ENCODE data around the gene AOPEP. TPM values are rescaled to one million over a fixed set of nuclear protein-coding genes. Genes with fewer than 3 reads are reported as not detected.

AOPEP gene
- total and polyA plus RNA-seq, 4 donors: 210 to 311 (median 285) TPM

DNA sequence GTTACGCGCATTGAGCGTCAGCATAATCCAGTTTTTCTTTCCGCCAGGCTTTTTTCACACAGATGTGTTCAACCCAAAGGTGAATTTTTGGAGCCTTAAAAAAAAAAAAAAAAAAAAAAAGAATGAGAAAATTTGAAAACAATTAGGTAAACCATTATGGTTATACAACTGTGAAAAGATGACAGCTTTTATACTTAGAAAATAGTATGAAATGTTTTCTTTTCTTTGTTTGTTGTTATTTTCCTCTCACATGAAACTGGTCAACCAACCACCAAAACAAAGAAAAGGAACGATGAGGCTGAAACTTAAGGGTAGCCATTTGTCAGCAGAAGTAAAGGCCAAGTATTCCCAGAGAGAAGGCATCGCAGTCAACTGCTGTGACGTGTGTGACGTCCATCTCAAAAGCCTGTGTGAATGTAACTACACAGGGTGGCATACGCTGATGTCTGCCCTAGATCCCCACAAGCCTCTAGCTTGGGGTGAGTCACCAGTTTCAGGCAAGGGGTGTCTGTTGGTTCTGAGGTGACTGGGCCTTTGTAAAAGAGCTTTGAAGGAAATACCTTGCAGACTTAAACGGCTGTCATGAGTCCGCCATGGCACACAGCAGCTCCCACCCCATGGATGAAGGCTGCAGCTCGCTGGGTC lies 182.9 kb downstream of the AOPEP start:
- Histone ChIP-seq H3K36me3 (ENCODE audit: control insufficient read depth in 1 of 2, insufficient read depth in 2 of 2, low read length in 1 of 2) (no peaks in the 10 kb centered on the region), H3K4me1 (ENCODE audit: control insufficient read depth in 1 of 2, insufficient read depth in 2 of 2, low read length in 2 of 2) (peaks cover 0 to 11% of the 10 kb centered on the region in 2 donors), H3K9me3 (ENCODE audit: control insufficient read depth, low read length) (no peaks in the 10 kb centered on the region), H3K27ac (ENCODE audit: low read depth in 1 of 2, low read length in 2 of 2) (peak overlapping the region; percentile 52 to 93), H3K4me3 (ENCODE audit: low read length in 2 of 2) (no peak overlapping the region), H3K27me3 (ENCODE audit: control insufficient read depth in 1 of 2, insufficient read depth in 2 of 2, low read length in 1 of 2) (no peaks in the 10 kb centered on the region)
- no peak for DNase-seq
- 60 to 66% methylated on average over 12 of the region's 12 CpGs for WGBS, 2 donors
- intact Hi-C loops (cut with DNase I): loop anchor here (5.0 kb wide), 2 partner anchors 42 to 98 kb away; no protein-coding TSS in a partner anchor
- ATAC-seq (ENCODE audit: low FRiP score): no peak

DNA sequence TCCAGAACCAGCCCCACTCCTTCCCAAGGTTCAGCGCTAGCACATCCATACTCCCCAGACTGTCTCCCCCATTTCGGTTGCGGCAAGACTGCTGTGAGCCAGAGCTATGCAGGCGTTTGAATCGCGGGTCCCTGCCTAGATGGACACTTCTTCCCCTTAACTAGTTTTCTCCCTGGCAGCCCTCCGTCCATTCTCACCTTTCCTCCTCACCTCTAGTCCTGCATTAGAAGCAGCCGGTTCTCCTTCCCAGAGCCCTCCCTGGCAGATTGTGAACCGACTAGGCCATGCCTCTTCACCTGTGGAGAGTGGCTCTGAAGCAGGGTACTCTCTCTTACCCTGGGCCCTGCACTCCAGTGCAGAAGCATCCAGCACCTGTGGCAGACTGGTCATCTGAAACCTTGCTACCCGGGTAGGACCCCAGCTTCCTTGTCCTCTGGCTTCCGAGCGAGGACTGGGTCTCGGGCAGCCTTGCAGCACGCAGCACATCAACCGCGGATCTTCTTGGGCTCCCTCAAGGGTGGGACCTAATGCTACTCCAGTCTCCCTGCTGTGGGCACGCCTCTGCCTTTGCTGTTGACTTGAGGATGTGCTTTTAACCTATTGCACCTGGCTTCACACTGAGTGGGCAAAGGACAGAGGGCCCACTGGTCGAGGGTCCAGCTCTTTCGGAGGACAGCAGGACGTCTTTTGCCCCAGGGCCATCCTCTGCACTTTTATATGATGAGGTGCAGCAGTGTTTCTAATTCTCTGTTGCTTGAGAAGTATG lies 183.6 kb downstream of the AOPEP start:
- peaks cover 0 to 7% of the 10 kb centered on the region in 2 donors for H3K4me1 ChIP-seq (ENCODE audit: control insufficient read depth in 1 of 2, insufficient read depth in 2 of 2, low read length in 2 of 2)
- intact Hi-C loops (cut with DNase I): loop anchor here (5.0 kb wide), 2 partner anchors 43 to 97 kb away; no protein-coding TSS in a partner anchor

DNA sequence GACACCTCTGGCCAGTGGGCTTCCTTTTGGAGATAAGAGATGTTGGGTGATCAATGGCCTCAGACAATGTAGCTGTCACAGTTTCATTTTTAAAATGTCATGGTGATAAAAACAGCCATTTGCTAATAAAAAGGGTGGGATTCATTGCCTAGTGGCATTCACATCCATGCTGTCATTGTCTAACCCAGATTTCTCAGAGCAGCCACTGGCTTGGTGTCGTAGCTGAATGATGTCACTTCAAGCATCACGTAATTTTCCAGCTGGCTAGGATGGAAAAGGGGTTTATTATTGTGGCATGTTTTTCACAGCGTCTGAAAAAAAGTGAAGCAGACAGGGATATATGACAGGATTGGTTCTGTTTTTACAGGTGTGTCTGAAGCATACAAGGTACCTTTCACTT lies 184.7 kb downstream of the AOPEP start:
- H3K27ac ChIP-seq (ENCODE audit: low read depth in 1 of 2, low read length in 2 of 2): no peak overlapping the region
- ATAC-seq (ENCODE audit: low FRiP score): no peak
- H3K9me3 ChIP-seq (ENCODE audit: control insufficient read depth, low read length): no peaks in the 10 kb centered on the region
- intact Hi-C loops (cut with DNase I): no loop called here
- no peaks in the 10 kb centered on the region for H3K36me3 ChIP-seq (ENCODE audit: control insufficient read depth in 1 of 2, insufficient read depth in 2 of 2, low read length in 1 of 2)
- H3K4me3 ChIP-seq (ENCODE audit: low read length in 2 of 2): no peak overlapping the region
- no peak for DNase-seq
- WGBS, 2 donors: 43 to 56% methylated on average over 3 of the region's 3 CpGs
- peaks cover 0 to 7% of the 10 kb centered on the region in 2 donors for H3K4me1 ChIP-seq (ENCODE audit: control insufficient read depth in 1 of 2, insufficient read depth in 2 of 2, low read length in 2 of 2)
- no peaks in the 10 kb centered on the region for H3K27me3 ChIP-seq (ENCODE audit: control insufficient read depth in 1 of 2, insufficient read depth in 2 of 2, low read length in 1 of 2)

More for the DNA sequence above, 183.6 kb downstream of the AOPEP start:
- Histone ChIP-seq H3K27me3 (ENCODE audit: control insufficient read depth in 1 of 2, insufficient read depth in 2 of 2, low read length in 1 of 2) (no peaks in the 10 kb centered on the region), H3K27ac (ENCODE audit: low read depth in 1 of 2, low read length in 2 of 2) (peak overlapping the region; percentile 52 to 93), H3K36me3 (ENCODE audit: control insufficient read depth in 1 of 2, insufficient read depth in 2 of 2, low read length in 1 of 2) (no peaks in the 10 kb centered on the region), H3K4me3 (ENCODE audit: low read length in 2 of 2) (no peak overlapping the region), H3K9me3 (ENCODE audit: control insufficient read depth, low read length) (no peaks in the 10 kb centered on the region)
- WGBS, 2 donors: 95 to 96% methylated on average over 20 of the region's 20 CpGs
- DNase-seq (no peak), ATAC-seq (ENCODE audit: low FRiP score) (no peak)

DNA sequence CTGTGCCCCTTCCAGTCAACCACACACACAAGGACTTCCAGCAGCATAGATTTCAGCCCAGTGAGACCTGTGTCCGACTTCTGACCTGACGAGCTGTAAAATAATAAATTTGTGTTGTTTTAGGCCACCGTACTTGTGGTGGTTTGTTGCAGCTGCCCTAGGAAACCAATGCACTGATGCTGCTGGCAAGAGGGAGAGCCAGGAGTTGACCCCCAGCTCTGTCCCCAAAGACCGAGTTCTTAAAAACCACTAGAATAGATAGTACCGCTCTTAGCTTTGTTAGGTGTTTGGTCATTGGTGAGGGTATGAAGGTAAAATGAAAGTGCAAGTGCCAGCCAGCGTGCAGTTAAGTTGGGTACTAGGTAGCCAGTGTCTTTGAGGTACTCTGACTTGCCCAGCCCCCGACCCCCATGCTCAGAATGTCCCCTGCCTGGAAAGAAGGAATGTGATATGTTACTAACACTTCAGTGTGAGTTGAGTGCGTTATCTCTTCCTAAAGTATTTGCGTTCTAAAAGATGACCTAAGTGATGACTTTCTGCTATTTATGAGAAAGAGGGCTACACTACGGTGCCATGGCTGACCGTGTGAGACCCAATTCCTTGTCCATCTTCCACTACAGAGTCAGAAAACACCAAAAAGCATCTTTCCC lies 185.6 kb downstream of the AOPEP start:
- peak overlapping the region in 1 of 2 donors; percentile 63 for H3K27ac ChIP-seq (ENCODE audit: low read depth in 1 of 2, low read length in 2 of 2)
- H3K4me3 ChIP-seq (ENCODE audit: low read length in 2 of 2): no peak overlapping the region
- intact Hi-C loops (cut with DNase I): no loop called here
- 91 to 92% methylated on average over 11 of the region's 11 CpGs for WGBS, 2 donors
- DNase-seq (no peak), ATAC-seq (ENCODE audit: low FRiP score) (no peak)
- peaks cover 0 to 7% of the 10 kb centered on the region in 2 donors for H3K4me1 ChIP-seq (ENCODE audit: control insufficient read depth in 1 of 2, insufficient read depth in 2 of 2, low read length in 2 of 2)
- H3K9me3 ChIP-seq (ENCODE audit: control insufficient read depth, low read length): no peaks in the 10 kb centered on the region
- H3K36me3 ChIP-seq (ENCODE audit: control insufficient read depth in 1 of 2, insufficient read depth in 2 of 2, low read length in 1 of 2): no peaks in the 10 kb centered on the region
- no peaks in the 10 kb centered on the region for H3K27me3 ChIP-seq (ENCODE audit: control insufficient read depth in 1 of 2, insufficient read depth in 2 of 2, low read length in 1 of 2)

DNA sequence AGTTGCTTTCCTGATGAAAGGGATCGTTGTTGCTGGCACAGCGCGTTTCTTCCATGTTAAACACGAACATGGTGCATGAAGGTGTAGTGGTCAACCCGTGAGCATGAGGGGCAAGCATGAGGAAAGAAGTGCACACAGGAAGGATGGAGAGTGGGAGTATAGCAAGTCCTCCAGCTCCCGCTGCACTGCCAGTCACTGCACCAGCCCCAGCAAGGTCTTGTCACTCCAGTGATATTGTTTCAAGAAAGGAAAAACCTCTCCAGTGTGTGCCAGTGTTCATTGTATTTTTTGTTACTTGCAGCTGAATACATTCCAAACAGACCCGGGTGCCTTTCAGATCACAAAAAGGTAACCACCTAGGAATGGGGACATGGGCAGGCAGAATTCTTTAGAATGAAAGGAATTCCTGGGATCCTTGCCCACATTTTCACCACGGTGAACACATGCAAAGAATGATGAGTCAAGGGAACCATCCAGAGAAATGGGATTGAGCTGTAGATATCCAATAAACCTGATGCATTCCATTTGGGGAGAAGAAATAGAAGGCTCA lies 186.3 kb downstream of the AOPEP start:
- no peak for DNase-seq
- Histone ChIP-seq H3K9me3 (ENCODE audit: control insufficient read depth, low read length) (no peaks in the 10 kb centered on the region), H3K36me3 (ENCODE audit: control insufficient read depth in 1 of 2, insufficient read depth in 2 of 2, low read length in 1 of 2) (no peaks in the 10 kb centered on the region), H3K27ac (ENCODE audit: low read depth in 1 of 2, low read length in 2 of 2) (peak overlapping the region in 1 of 2 donors; percentile 63), H3K4me1 (ENCODE audit: control insufficient read depth in 1 of 2, insufficient read depth in 2 of 2, low read length in 2 of 2) (peaks cover 0 to 7% of the 10 kb centered on the region in 2 donors), H3K27me3 (ENCODE audit: control insufficient read depth in 1 of 2, insufficient read depth in 2 of 2, low read length in 1 of 2) (no peaks in the 10 kb centered on the region), H3K4me3 (ENCODE audit: low read length in 2 of 2) (no peak overlapping the region)
- WGBS, 2 donors: 72% methylated on average over 8 of the region's 8 CpGs
- no peak for ATAC-seq (ENCODE audit: low FRiP score)
- intact Hi-C loops (cut with DNase I): no loop called here

DNA sequence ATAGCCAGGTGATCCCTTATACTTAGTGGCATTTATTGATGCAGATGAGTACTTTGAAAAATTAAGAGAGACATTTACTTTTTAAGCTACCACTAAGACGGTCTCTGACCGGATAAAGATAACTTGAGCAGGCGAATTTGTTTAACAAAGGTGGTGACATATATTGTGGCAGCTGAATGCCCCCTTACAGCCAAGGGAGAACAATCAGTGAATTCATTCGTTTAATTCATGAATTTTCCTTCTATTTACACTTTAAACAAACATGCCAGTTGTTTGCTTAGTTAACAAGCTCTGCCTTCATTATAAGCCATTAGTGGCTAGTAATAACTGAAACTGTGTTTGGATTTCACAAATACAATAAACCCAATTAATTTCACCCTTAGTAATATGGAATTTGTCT lies 187.1 kb downstream of the AOPEP start:
- Histone ChIP-seq H3K36me3 (ENCODE audit: control insufficient read depth in 1 of 2, insufficient read depth in 2 of 2, low read length in 1 of 2) (no peaks in the 10 kb centered on the region), H3K9me3 (ENCODE audit: control insufficient read depth, low read length) (no peaks in the 10 kb centered on the region), H3K27me3 (ENCODE audit: control insufficient read depth in 1 of 2, insufficient read depth in 2 of 2, low read length in 1 of 2) (no peaks in the 10 kb centered on the region), H3K4me1 (ENCODE audit: control insufficient read depth in 1 of 2, insufficient read depth in 2 of 2, low read length in 2 of 2) (peaks cover 4 to 7% of the 10 kb centered on the region in 2 donors), H3K27ac (ENCODE audit: low read depth in 1 of 2, low read length in 2 of 2) (peak overlapping the region in 1 of 2 donors; percentile 15), H3K4me3 (ENCODE audit: low read length in 2 of 2) (no peak overlapping the region)
- no peak for ATAC-seq (ENCODE audit: low FRiP score)
- WGBS, 2 donors: 69 to 77% methylated on average over 4 of the region's 4 CpGs
- intact Hi-C loops (cut with DNase I): no loop called here
- no peak for DNase-seq

DNA sequence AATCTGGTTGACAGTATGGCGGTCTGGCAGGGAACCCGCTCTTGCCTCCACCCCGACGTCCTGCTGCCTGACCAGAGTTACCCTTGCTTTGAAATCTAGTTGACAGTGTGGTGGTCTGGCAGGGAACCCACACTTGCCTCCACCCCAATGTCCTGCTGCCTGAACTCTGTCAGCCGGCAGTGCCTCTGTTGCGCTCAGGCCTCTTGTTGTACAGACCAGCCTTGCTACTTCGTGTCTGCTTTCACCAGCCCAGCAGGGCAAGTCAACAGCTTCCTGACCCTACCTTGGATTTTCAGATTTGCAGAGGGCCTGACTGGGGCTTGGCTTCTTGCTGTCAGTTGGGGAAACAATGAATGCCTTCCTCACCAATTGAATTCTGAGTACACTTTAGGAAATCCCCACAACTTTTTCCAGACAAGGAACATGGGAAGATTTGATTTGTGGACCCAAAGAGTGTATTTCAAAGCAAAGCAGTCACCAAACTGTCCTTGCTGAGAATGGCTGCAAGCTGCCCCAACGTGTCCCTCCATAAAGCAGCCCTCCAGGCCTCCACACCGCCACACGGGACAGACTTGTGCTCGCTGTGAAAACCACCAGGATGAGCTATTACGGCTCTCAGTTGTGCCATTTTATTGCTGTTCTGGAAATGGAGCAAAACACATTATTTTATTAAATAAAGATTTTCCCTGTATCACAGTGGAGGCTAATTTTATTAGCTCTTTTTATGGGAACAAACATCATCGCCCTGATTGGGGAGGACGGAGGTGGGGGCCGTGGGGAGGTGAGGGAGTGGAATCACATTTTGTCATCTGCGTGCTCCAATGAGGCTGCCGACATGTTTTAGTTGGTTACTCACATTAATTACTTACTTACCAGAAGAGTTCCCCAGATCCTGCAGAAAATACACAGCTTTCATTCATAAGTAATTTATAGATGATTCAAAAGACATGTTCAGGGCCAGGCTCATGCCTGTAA lies 189.3 kb downstream of the AOPEP start:
- Histone ChIP-seq H3K27ac (ENCODE audit: low read depth in 1 of 2, low read length in 2 of 2) (no peak overlapping the region), H3K36me3 (ENCODE audit: control insufficient read depth in 1 of 2, insufficient read depth in 2 of 2, low read length in 1 of 2) (no peaks in the 10 kb centered on the region), H3K27me3 (ENCODE audit: control insufficient read depth in 1 of 2, insufficient read depth in 2 of 2, low read length in 1 of 2) (no peaks in the 10 kb centered on the region), H3K4me1 (ENCODE audit: control insufficient read depth in 1 of 2, insufficient read depth in 2 of 2, low read length in 2 of 2) (peaks cover 5 to 8% of the 10 kb centered on the region in 2 donors), H3K9me3 (ENCODE audit: control insufficient read depth, low read length) (no peaks in the 10 kb centered on the region), H3K4me3 (ENCODE audit: low read length in 2 of 2) (no peak overlapping the region)
- ATAC-seq (ENCODE audit: low FRiP score): no peak
- intact Hi-C loops (cut with DNase I): loop anchor here in 1 of 2 donors (5.0 kb wide), 1 partner anchor 43 kb away; no protein-coding TSS in a partner anchor
- 90 to 93% methylated on average over 17 of the region's 17 CpGs for WGBS, 2 donors
- DNase-seq: no peak

Data from aorta (tissue), 5 donors.